ENCODE measurements around the gene DHRS13.
"Not testable (repeated sequence)": the region's sequence is repeated elsewhere in the genome, so short reads cannot be mapped to it uniquely, and the experiment has no call there.

The DHRS13 gene

GRCh38 chr17:28903546-28903841 lies 615 bp upstream of the DHRS13 start:
- DNase-seq (ENCODE audit: low read depth): not testable (repeated sequence)

- DNase-seq (ENCODE audit: low read depth): no peak
Measured at GRCh38 chr17:28901866-28902818, 737 bp downstream of the DHRS13 start.

- DNase-seq (ENCODE audit: low read depth): no peak
Measured at GRCh38 chr17:28900986-28901726, 1.7 kb downstream of the DHRS13 start.

- no peak for DNase-seq (ENCODE audit: low read depth)
Measured at GRCh38 chr17:28899212-28899815, 3.6 kb downstream of the DHRS13 start.

GRCh38 chr17:28898527-28898955 lies 4.3 kb downstream of the DHRS13 start:
- no peak for DNase-seq (ENCODE audit: low read depth)

GRCh38 chr17:28897769-28898526 lies 4.9 kb downstream of the DHRS13 start:
- no peak for DNase-seq (ENCODE audit: low read depth)

GRCh38 chr17:28896884-28897768 lies 5.8 kb downstream of the DHRS13 start, which contains the start of gene FLOT2:
TSS of gene FLOT2 (minus strand) at chr17:28897733. CDS start at chr17:28897574, 159 bp downstream.
- DNase-seq (ENCODE audit: low read depth): no peak

GRCh38 chr17:28896491-28896883 lies 6.4 kb downstream of the DHRS13 start:
- DNase-seq (ENCODE audit: low read depth): no peak

GRCh38 chr17:28895794-28896447 lies 7.0 kb downstream of the DHRS13 start:
- DNase-seq (ENCODE audit: low read depth): no peak

GRCh38 chr17:28893248-28894183 lies 9.4 kb downstream of the DHRS13 start:
- not testable (repeated sequence) for DNase-seq (ENCODE audit: low read depth)

- no peak for DNase-seq (ENCODE audit: low read depth)
Measured at GRCh38 chr17:28892024-28892423, 10.9 kb downstream of the DHRS13 start.

GRCh38 chr17:28891201-28891600 lies 11.7 kb downstream of the DHRS13 start:
- no peak for DNase-seq (ENCODE audit: low read depth)

- peak; percentile 65 for DNase-seq (ENCODE audit: low read depth)
Measured at GRCh38 chr17:28889996-28890395, 12.9 kb downstream of the DHRS13 start.

GRCh38 chr17:28888832-28889231 lies 14.0 kb downstream of the DHRS13 start:
- DNase-seq (ENCODE audit: low read depth): no peak

- DNase-seq (ENCODE audit: low read depth): no peak
Measured at GRCh38 chr17:28887871-28888471, 14.9 kb downstream of the DHRS13 start.

- no peak for DNase-seq (ENCODE audit: low read depth)
Measured at GRCh38 chr17:28885951-28886350, 16.9 kb downstream of the DHRS13 start.

- DNase-seq (ENCODE audit: low read depth): no peak
Measured at GRCh38 chr17:28885363-28885762, 17.5 kb downstream of the DHRS13 start.

- no peak for DNase-seq (ENCODE audit: low read depth)
Measured at GRCh38 chr17:28883967-28884702, 18.7 kb downstream of the DHRS13 start.
